NT2/D1 (cell line): ENCODE data around the gene STXBP2.

Experiments used
- SUZ12 ChIP-seq: IDR thresholded peaks from 2 replicates; pipeline ENCODE4 v1.6.1; 2011; ENCODE audit not compliant: insufficient read length, insufficient read depth; ENCODE audit errors: extremely low read depth
- YY1 ChIP-seq: IDR thresholded peaks from 2 replicates; pipeline ENCODE4 v1.6.1; 2011; ENCODE audit not compliant: insufficient read length, insufficient read depth
- ZNF274 ChIP-seq: IDR thresholded peaks from 2 replicates; pipeline ENCODE4 v1.6.1; 2011; ENCODE audit warnings: mild to moderate bottlenecking, low read depth, low read length

- TF ChIP-seq ZNF274 (no peak), SUZ12 (no peak), YY1 (no peak)
Observed at GRCh38 chr19:7662657-7663056, 25.7 kb downstream of the STXBP2 start.
